ENCODE results near the gene PLPP3. TPM values are rescaled to one million over a fixed set of nuclear protein-coding genes. Genes with fewer than 3 reads are reported as not detected.

The PLPP3 gene
- total RNA-seq: 16.1 and 17.4 TPM in 2 replicates
- long read RNA-seq, transcript PLPP3-201 (6 exons, 3,292 nt): major isoform, 42 of 52 reads
- long read RNA-seq, partial matches to known transcripts: 4 of 52 reads
- long read RNA-seq, other reads (novel, unspliced or antisense): 6 of 52 reads

- Mint-ChIP-seq H3K9me3 (ENCODE audit: low read depth) (no peaks in the 10 kb centered on the region), H3K4me1 (ENCODE audit: low read depth) (peaks cover 36% of the 10 kb centered on the region), H3K4me3 (ENCODE audit: low read depth) (peak within 1 kb of the TSS; percentile 89), H3K36me3 (ENCODE audit: insufficient read depth) (no peaks in the 10 kb centered on the region), H3K27me3 (peaks cover 3% of the 10 kb centered on the region), H3K27ac (peak within 1 kb of the TSS; percentile 97)
- peak; percentile 68 for TF ChIP-seq CTCF (IDR thresholded peaks at IDR 0.05; ENCODE audit: unreplicated experiment)
- peak; percentile 51 for DNase-seq (ENCODE audit: low spot score, unreplicated experiment)
Observed at GRCh38 chr1:56578963-56579875, at the start of gene PLPP3. PLPP3 (minus strand) TSS chr1:56579563; CDS start chr1:56579016, 547 bp downstream.

DNA sequence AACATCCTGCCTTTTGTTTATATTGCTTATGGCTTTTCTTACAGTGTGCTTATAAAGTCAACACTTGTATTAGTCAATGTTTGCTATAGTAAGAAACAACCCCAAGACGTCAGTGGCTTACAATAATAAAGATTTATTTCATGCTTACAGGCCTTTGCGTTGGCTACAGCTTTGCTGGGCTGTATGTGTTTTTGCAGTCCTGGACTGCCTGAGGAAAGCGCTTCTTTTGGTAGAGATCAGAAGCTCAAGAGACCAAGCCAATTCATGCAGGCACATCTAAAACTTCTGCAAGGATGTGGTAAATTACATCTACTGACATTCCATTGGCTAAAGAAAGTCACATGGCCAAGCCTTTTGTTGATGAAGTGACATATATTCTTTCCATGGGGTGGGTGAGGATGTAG, 48.3 kb upstream of the PLPP3 start:
- no peak overlapping the region for H3K27ac Mint-ChIP-seq
- H3K36me3 Mint-ChIP-seq (ENCODE audit: insufficient read depth): no peaks in the 10 kb centered on the region
- H3K4me1 Mint-ChIP-seq (ENCODE audit: low read depth): no peaks in the 10 kb centered on the region
- H3K27me3 Mint-ChIP-seq: peaks cover 3% of the 10 kb centered on the region
- no peaks in the 10 kb centered on the region for H3K9me3 Mint-ChIP-seq (ENCODE audit: low read depth)
- no peak for DNase-seq (ENCODE audit: low spot score, unreplicated experiment)
- H3K4me3 Mint-ChIP-seq (ENCODE audit: low read depth): no peak overlapping the region
- no peak for TF ChIP-seq CTCF (IDR thresholded peaks at IDR 0.05; ENCODE audit: unreplicated experiment)

GRCh38 chr1:56627019-56627635, 47.8 kb upstream of the PLPP3 start:
- TF ChIP-seq CTCF (IDR thresholded peaks at IDR 0.05; ENCODE audit: unreplicated experiment): no peak
- no peak overlapping the region for H3K4me3 Mint-ChIP-seq (ENCODE audit: low read depth)
- peaks cover 3% of the 10 kb centered on the region for H3K27me3 Mint-ChIP-seq

DNA sequence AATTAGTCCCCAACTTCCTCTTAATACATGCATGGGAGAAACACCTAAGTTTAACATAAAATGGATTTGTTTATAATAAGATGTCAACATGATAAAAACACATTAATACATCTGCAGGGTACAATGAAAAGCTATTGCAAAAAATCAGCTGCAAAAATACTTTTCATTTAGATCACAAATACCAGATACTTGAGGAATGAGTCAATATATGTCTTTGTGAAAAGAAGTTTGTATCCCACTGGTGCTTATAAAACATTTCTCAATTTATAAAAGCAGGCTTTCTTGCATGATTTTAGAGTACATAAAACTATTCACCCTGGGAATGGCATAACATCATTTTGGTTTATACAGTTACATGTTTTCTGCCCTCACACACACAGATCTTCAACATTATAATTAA, 47.2 kb upstream of the PLPP3 start:
- no peaks in the 10 kb centered on the region for H3K36me3 Mint-ChIP-seq (ENCODE audit: insufficient read depth)
- H3K9me3 Mint-ChIP-seq (ENCODE audit: low read depth): no peaks in the 10 kb centered on the region
- H3K4me1 Mint-ChIP-seq (ENCODE audit: low read depth): no peaks in the 10 kb centered on the region
- TF ChIP-seq CTCF (IDR thresholded peaks at IDR 0.05; ENCODE audit: unreplicated experiment): no peak
- no peak overlapping the region for H3K27ac Mint-ChIP-seq
- H3K27me3 Mint-ChIP-seq: peaks cover 3% of the 10 kb centered on the region
- DNase-seq (ENCODE audit: low spot score, unreplicated experiment): no peak
- no peak overlapping the region for H3K4me3 Mint-ChIP-seq (ENCODE audit: low read depth)

More at GRCh38 chr1:56627019-56627635, 47.8 kb upstream of the PLPP3 start:
- no peak overlapping the region for H3K27ac Mint-ChIP-seq
- H3K9me3 Mint-ChIP-seq (ENCODE audit: low read depth): no peaks in the 10 kb centered on the region
- DNase-seq (ENCODE audit: low spot score, unreplicated experiment): no peak
- H3K4me1 Mint-ChIP-seq (ENCODE audit: low read depth): no peaks in the 10 kb centered on the region
- no peaks in the 10 kb centered on the region for H3K36me3 Mint-ChIP-seq (ENCODE audit: insufficient read depth)

DNA sequence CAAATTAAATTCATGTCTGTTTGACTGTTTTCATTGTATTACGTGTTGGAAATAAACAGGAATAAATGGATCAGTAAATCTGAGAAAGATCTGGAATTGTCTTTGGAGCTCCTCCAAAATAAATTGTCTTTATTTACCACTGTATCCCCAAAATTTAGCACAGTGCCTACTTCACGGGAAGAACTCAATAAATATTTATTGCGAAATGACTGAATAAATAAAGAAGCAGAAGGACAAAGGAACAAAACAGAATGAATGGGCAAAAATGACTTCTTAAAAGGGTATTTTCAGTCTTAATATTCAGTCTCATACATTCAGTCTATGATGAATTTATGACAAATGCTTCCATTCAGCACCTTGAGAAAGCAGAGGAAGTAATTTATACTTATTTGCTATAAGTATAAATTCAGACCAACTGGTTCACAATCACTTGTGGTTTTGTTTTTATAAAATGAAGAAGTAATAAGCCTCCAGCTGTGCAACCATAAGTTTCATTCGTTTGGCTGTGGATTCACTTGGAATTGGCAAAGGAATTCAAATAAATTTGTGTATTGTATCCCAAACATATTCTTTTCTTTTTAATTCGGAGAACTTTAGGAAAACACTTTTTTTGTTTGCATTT, 46.6 kb upstream of the PLPP3 start:
- no peaks in the 10 kb centered on the region for H3K4me1 Mint-ChIP-seq (ENCODE audit: low read depth)
- peaks cover 3% of the 10 kb centered on the region for H3K27me3 Mint-ChIP-seq
- H3K9me3 Mint-ChIP-seq (ENCODE audit: low read depth): no peaks in the 10 kb centered on the region
- H3K4me3 Mint-ChIP-seq (ENCODE audit: low read depth): no peak overlapping the region
- H3K36me3 Mint-ChIP-seq (ENCODE audit: insufficient read depth): no peaks in the 10 kb centered on the region
- no peak for DNase-seq (ENCODE audit: low spot score, unreplicated experiment)
- no peak overlapping the region for H3K27ac Mint-ChIP-seq
- TF ChIP-seq CTCF (IDR thresholded peaks at IDR 0.05; ENCODE audit: unreplicated experiment): no peak
